Measurements from ENCODE around the gene BMP7. TPM values are rescaled to one million over a fixed set of nuclear protein-coding genes. Genes with fewer than 3 reads are reported as not detected.

BMP7 gene
- total and polyA plus RNA-seq, 9 donors: 0.07 to 19.4 (median 0.83) TPM

GRCh38 chr20:57244221-57244585 lies 22.2 kb downstream of the BMP7 start:
- Histone ChIP-seq H3K27me3 (no peaks in the 10 kb centered on the region), H3K27ac (no peak overlapping the region), H3K4me1 (ENCODE audit: insufficient read depth) (no peaks in the 10 kb centered on the region), H3K9me3 (no peaks in the 10 kb centered on the region), H3K36me3 (no peaks in the 10 kb centered on the region), H3K4me3 (no peak overlapping the region)
- TF ChIP-seq EP300 (IDR thresholded peaks at IDR 0.05) (no peak), CTCF (IDR thresholded peaks at IDR 0.05) (no peak)
- DNase-seq: no peak
- intact Hi-C loops (cut with DNase I): no loop called here
- 61 to 74% (median 67%) methylated on average over 7 of the region's 7 CpGs for WGBS, 3 donors

- Histone ChIP-seq H3K27me3 (no peaks in the 10 kb centered on the region), H3K36me3 (no peaks in the 10 kb centered on the region), H3K4me3 (no peak overlapping the region), H3K9me3 (no peaks in the 10 kb centered on the region), H3K4me1 (ENCODE audit: insufficient read depth) (no peaks in the 10 kb centered on the region), H3K27ac (no peak overlapping the region)
- no peak for DNase-seq
- WGBS, 3 donors: 71 to 76% (median 72%) methylated on average over 17 of the region's 17 CpGs
- intact Hi-C loops (cut with DNase I): no loop called here
- TF ChIP-seq EP300 (IDR thresholded peaks at IDR 0.05) (no peak), CTCF (IDR thresholded peaks at IDR 0.05) (no peak), POLR2A (IDR thresholded peaks at IDR 0.05) (no peak)
Observed at GRCh38 chr20:57243480-57244220, 22.8 kb downstream of the BMP7 start.

- WGBS, 3 donors: 83 to 89% (median 85%) methylated on average over 4 of the region's 4 CpGs
- TF ChIP-seq EP300 (IDR thresholded peaks at IDR 0.05) (no peak), POLR2A (IDR thresholded peaks at IDR 0.05) (no peak), CTCF (IDR thresholded peaks at IDR 0.05) (no peak)
Observed at GRCh38 chr20:57242414-57242813, 24.0 kb downstream of the BMP7 start.

GRCh38 chr20:57241363-57241991 lies 25.0 kb downstream of the BMP7 start:
- Histone ChIP-seq H3K4me1 (ENCODE audit: insufficient read depth) (no peaks in the 10 kb centered on the region), H3K27ac (no peak overlapping the region), H3K4me3 (no peak overlapping the region), H3K9me3 (no peaks in the 10 kb centered on the region), H3K36me3 (no peaks in the 10 kb centered on the region), H3K27me3 (no peaks in the 10 kb centered on the region)
- intact Hi-C loops (cut with DNase I): no loop called here
- no peak for TF ChIP-seq EP300 (IDR thresholded peaks at IDR 0.05)
- TF ChIP-seq CTCF (IDR thresholded peaks at IDR 0.05): no peak
- TF ChIP-seq POLR2A (IDR thresholded peaks at IDR 0.05): no peak
- no peak for DNase-seq
- WGBS, 3 donors: 61 to 72% (median 65%) methylated on average over 6 of the region's 6 CpGs

More at GRCh38 chr20:57242414-57242813, 24.0 kb downstream of the BMP7 start:
- H3K27ac ChIP-seq: no peak overlapping the region
- H3K36me3 ChIP-seq: no peaks in the 10 kb centered on the region
- H3K4me1 ChIP-seq (ENCODE audit: insufficient read depth): no peaks in the 10 kb centered on the region
- intact Hi-C loops (cut with DNase I): no loop called here
- no peak overlapping the region for H3K4me3 ChIP-seq
- no peaks in the 10 kb centered on the region for H3K27me3 ChIP-seq
- H3K9me3 ChIP-seq: no peaks in the 10 kb centered on the region
- DNase-seq: no peak
